Neutrophil (primary cell): Measurements from ENCODE around the gene RPS6KC1.
"Not testable (repeated sequence)": the region's sequence is repeated elsewhere in the genome, so short reads cannot be mapped to it uniquely, and the experiment has no call there.

Experiments used
- H3K27ac ChIP-seq: fragments of 200-600 bp; sonication (generic); 2 replicates; pipeline ENCODE4 v1.5.1; 2016; ENCODE audit warnings: mild to moderate bottlenecking, moderate library complexity
- H3K27me3 ChIP-seq: fragments of 200-600 bp; sonication (generic); 2 replicates; pipeline ENCODE4 v1.6.0; 2016; ENCODE audit warnings: mild to moderate bottlenecking
- H3K36me3 ChIP-seq: fragments of 200-600 bp; sonication (generic); 2 replicates; pipeline ENCODE4 v1.5.1; 2017
- H3K4me1 ChIP-seq, 2 experiments: fragments of 200-600 bp in 1 of 2; sonication (generic) in 1 of 2; 1 replicate in 1 of 2; 2 replicates in 1 of 2; pipeline versions ENCODE4 v1.5.1 to v1.6.1; 2013 to 2016; ENCODE audit warnings: low read depth in 1 of 2, low read length in 1 of 2, mild to moderate bottlenecking in 1 of 2, moderate library complexity in 1 of 2; ENCODE audit not compliant: control insufficient read depth in 1 of 2, insufficient read depth in 1 of 2
- H3K4me3 ChIP-seq, 2 experiments: fragments of 200-600 bp in 1 of 2; sonication (generic) in 1 of 2; 1 replicate in 1 of 2; 2 replicates in 1 of 2; pipeline ENCODE4 v1.5.1; 2013 to 2016; ENCODE audit warnings: low read depth in 1 of 2, low read length in 1 of 2, mild to moderate bottlenecking in 1 of 2, moderate library complexity in 1 of 2
- H3K9me3 ChIP-seq: fragments of 200-600 bp; sonication (generic); 2 replicates; pipeline ENCODE4 v1.5.1; 2016
- TF ChIP-seq, protein P1 (sequence below): fragments of 200-600 bp; sonication (generic); IDR thresholded peaks from 2 replicates; pipeline ENCODE4 v1.5.1; 2016; ENCODE audit warnings: antibody characterized with exemption

RPS6KC1 gene

DNA sequence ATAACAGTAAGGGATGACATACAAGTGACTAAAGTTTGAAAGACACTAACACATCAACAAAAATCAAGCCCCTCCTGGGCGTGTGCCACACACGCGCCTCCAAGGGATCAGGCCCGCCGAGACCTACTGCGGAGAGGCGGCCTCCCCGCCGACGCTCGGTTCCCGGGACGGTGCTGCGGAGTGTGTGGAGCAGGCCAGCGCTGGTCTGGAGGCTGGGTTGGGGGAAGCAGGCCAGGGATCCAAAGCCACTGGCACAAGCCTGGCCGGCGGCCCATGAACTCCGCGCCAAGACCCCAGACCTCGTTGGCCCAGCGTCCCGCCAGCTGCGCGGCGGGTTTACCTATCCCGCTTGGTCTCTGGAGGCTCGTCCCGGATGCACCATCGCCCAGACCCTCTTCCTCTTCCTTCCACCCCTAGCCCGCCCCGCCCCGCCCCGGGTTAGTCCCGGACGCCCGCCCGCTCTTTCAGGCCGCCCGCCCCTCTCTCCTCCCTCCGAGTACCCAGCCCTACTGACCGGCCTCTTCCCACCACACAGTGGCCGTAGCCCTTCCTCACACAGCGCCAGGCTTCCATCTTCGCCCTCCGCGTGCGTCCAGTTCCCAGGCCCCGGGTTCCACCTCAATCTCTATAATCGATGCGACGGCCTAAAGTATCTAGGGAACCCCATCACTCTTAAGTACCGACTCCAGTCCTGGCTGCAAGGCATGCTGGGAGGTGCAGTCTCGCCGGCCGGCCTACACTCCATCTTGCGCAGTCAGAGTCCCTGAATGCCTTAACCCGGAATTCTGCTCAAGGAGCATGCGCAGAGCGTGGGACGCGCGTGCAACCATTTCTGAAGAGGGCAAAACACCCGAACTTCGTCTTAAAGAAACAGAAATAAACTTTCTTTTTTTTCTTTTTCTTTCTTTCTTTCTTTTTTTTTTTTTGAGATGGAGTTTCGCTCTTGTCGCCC, 35.7 kb upstream of the RPS6KC1 start, which contains the start of gene ANGEL2:
TSS of gene ANGEL2 (minus strand) at position 769 of the 952 bp plus-strand sequence. CDS start at position 573, 196 bp downstream.
- Histone ChIP-seq H3K4me3 (peak within 1 kb of the TSS; percentile 76 to 79), H3K36me3 (peaks cover 10% of the 10 kb centered on the region)

DNA sequence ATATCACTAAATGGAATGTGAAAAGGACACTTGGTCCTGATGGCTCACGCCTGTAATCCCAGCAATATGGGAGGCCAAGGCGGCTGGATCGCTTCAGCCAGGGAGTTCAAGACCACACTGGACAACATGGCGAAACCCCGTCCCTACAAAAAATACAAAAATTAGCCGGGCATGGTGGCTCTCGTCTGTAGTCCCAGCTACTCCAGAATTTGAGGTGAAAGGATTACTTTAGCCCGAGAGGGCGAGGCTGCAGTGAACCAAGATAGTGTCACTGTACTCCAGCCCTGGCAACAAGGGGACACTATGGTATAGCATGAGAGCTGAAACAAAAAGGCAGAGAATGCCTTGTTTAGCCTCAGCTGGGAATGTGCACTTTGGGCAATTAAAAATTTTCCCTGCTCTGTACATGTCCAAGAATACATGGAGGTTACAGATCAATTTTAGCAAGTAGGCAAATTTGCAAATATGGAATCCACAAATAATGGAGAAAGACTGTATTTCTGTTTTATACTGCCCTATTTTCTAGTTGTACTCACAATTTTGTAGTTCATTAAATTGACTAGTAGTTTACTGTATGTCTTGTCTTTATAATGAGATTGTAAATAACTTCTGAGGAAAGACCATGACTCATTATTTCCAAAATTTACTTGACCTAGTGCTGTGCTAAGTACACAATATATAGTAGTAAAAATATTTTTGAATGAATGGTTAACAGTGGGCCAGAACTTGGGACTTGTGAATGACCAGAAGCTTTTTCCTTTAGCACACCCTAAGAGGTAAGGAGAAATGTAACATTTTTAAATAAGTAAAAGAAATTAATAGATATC, 33.4 kb upstream of the RPS6KC1 start:
- Histone ChIP-seq H3K36me3 (peaks cover 5% of the 10 kb centered on the region), H3K9me3 (no peaks in the 10 kb centered on the region), H3K27ac (no peak overlapping the region), H3K27me3 (no peaks in the 10 kb centered on the region), H3K4me1 (peaks cover 14 to 15% of the 10 kb centered on the region in 2 experiments), H3K4me3 (no peak overlapping the region)
- TF ChIP-seq, protein P1, sequence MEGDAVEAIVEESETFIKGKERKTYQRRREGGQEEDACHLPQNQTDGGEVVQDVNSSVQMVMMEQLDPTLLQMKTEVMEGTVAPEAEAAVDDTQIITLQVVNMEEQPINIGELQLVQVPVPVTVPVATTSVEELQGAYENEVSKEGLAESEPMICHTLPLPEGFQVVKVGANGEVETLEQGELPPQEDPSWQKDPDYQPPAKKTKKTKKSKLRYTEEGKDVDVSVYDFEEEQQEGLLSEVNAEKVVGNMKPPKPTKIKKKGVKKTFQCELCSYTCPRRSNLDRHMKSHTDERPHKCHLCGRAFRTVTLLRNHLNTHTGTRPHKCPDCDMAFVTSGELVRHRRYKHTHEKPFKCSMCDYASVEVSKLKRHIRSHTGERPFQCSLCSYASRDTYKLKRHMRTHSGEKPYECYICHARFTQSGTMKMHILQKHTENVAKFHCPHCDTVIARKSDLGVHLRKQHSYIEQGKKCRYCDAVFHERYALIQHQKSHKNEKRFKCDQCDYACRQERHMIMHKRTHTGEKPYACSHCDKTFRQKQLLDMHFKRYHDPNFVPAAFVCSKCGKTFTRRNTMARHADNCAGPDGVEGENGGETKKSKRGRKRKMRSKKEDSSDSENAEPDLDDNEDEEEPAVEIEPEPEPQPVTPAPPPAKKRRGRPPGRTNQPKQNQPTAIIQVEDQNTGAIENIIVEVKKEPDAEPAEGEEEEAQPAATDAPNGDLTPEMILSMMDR, result no peak

More for the DNA sequence above, 35.7 kb upstream of the RPS6KC1 start, which contains the start of gene ANGEL2:
- TF ChIP-seq, protein P1, result no peak
- Histone ChIP-seq H3K9me3 (no peaks in the 10 kb centered on the region), H3K27me3 (no peaks in the 10 kb centered on the region), H3K4me1 (peaks cover 14 to 15% of the 10 kb centered on the region in 2 experiments), H3K27ac (peak within 1 kb of the TSS; percentile 85)

DNA sequence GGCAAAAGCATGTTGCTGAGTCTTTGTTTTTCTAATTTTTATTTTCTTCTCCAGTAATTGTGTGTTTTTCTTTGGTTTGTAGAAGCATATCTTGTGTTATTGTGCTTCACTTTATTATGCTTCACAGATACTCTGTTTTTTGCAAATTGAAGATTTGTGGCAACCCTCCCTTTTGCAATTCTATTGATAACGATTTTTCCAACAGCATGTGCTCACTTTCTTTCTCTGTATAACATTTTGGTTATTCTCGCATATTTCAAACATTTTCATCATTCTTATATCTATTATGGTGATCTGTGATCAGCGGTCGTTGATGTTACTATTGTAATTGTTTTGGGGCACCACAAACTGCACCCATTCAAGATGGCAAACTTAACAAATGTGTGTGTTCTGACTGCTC, 31.6 kb upstream of the RPS6KC1 start:
- Histone ChIP-seq H3K4me1 (peaks cover 7 to 10% of the 10 kb centered on the region in 2 experiments), H3K36me3 (no peaks in the 10 kb centered on the region), H3K4me3 (no peak overlapping the region), H3K9me3 (no peaks in the 10 kb centered on the region), H3K27me3 (no peaks in the 10 kb centered on the region), H3K27ac (no peak overlapping the region)
- TF ChIP-seq, protein P1, result no peak

DNA sequence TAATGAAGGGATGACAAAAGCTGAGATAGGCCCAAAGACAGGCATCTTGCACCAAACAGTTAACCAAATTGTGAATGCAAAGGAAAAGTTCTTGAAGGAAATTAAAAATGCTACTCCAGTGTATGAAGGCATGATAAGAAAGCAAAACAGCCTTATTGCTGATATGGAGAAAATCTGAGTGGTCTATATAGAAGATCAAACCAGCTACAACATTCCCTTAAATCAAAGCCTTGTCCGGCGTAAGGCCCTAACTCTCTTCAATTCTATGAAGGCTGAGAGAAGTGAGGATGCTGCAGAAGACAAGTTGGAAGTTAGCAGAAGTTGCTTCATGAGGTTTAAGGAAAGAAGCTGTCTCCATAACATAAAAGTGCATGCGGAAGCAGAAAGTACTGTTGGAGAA, 31.0 kb upstream of the RPS6KC1 start:
- no peak overlapping the region for H3K4me3 ChIP-seq
- TF ChIP-seq, protein P1, result no peak
- H3K36me3 ChIP-seq, result no peaks in the 10 kb centered on the region
- no peak overlapping the region for H3K27ac ChIP-seq
- peaks cover 1 to 5% of the 10 kb centered on the region in 2 experiments for H3K4me1 ChIP-seq
- H3K27me3 ChIP-seq, result no peaks in the 10 kb centered on the region
- H3K9me3 ChIP-seq, result no peaks in the 10 kb centered on the region

DNA sequence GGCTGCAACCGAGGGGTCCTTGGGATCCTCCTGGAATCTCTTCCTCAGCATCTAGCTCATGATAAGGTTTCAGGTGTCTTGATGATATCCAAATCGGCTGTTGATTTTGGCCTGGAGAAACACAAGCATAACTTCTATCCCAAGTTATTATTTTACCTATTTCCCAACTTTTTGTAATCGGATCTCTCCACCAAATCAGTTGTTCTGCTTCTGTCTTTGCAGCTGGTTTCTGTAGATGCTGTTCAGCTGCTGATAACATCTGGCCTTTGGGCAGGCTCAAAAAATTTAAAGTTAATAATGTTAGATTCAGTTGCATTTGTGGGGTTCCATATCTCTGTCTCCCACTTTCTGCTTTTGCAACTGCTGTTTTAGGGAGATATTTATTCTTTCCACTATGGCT, 24.0 kb upstream of the RPS6KC1 start:
- not testable (repeated sequence) for H3K9me3 ChIP-seq, H3K36me3 ChIP-seq, H3K4me1 ChIP-seq, H3K27ac ChIP-seq, H3K4me3 ChIP-seq
- peaks cover 21% of the 10 kb centered on the region for H3K27me3 ChIP-seq
